SK-N-SH (cell line): Measurements from ENCODE around the gene GAN. TPM values are rescaled to one million over a fixed set of nuclear protein-coding genes. Genes with fewer than 3 reads are reported as not detected.

Experiments used
- CTCF ChIA-PET: fragments of 300-600, 350-600 bp; formaldehyde crosslinking; extraction: SDS; loops from one replicate; lab custom pipeline; 2021; lab: Yijun Ruan, JAX
- POLR2A ChIA-PET: fragments of 350-600 bp; sonication (Branson Sonifier 250); formaldehyde crosslinking; extraction: SDS; loops from one replicate; lab custom pipeline; 2020; ENCODE audit warnings: antibody characterized with exemption, inconsistent platforms; lab: Yijun Ruan, JAX
- DNase-seq: peaks from one replicate; pipeline ENCODE4 v3.0.0; 2012
- H2AFZ ChIP-seq: fragments of 200-600 bp; sonication (generic); 2 replicates; pipeline ENCODE4 v1.8.1; 2016; ENCODE audit warnings: antibody characterized with exemption, mild to moderate bottlenecking, low read depth
- H3F3A ChIP-seq: fragments of 200-600 bp; sonication (generic); replicated peaks from 2 replicates; pipeline ENCODE3; 2016; ENCODE audit warnings: antibody characterized with exemption, mild to moderate bottlenecking; ENCODE audit not compliant: insufficient read depth
- H3K27ac ChIP-seq, 2 experiments: fragments of 200-500 bp in 1 of 2; fragments of 200-600 bp in 1 of 2; sonication (Bioruptor generic) in 1 of 2; sonication (generic), shearing (Covaris generic) in 1 of 2; 2 replicates each; pipeline versions ENCODE4 v1.5.1 to v1.6.1; 2014 to 2016; ENCODE audit warnings: low read depth in 2 of 2, inconsistent platforms in 1 of 2, low read length in 1 of 2, mild to moderate bottlenecking in 1 of 2, mixed read lengths in 1 of 2
- H3K27me3 ChIP-seq: fragments of 200-600 bp; sonication (generic), shearing (Covaris generic); 2 replicates; pipeline ENCODE4 v1.6.1; 2016; ENCODE audit warnings: mixed run types; ENCODE audit not compliant: insufficient read depth
- H3K36me3 ChIP-seq, 2 experiments: fragments of 200-500 bp in 1 of 2; fragments of 200-600 bp in 1 of 2; sonication (Bioruptor generic) in 1 of 2; sonication (generic) in 1 of 2; replicated peaks in 1 of 2; 2 replicates each; pipeline versions ENCODE3 to v1.5.1; 2014 to 2016; ENCODE audit warnings: low read length in 1 of 2, mild to moderate bottlenecking in 1 of 2; ENCODE audit not compliant: insufficient read depth in 2 of 2, control insufficient read depth in 1 of 2
- H3K4me1 ChIP-seq, 2 experiments: fragments of 200-500 bp in 1 of 2; fragments of 200-600 bp in 1 of 2; sonication (Bioruptor generic) in 1 of 2; sonication (generic), shearing (Covaris generic) in 1 of 2; 2 replicates each; pipeline versions ENCODE4 v1.5.1 to v1.6.1; 2014 to 2016; ENCODE audit warnings: low read depth in 1 of 2, low read length in 1 of 2, mixed run types in 1 of 2; ENCODE audit not compliant: insufficient read depth in 2 of 2, control insufficient read depth in 1 of 2
- H3K4me2 ChIP-seq: fragments of 200-600 bp; sonication (generic), shearing (Covaris generic); 2 replicates; pipeline ENCODE4 v1.6.1; 2017; ENCODE audit warnings: mixed run types
- H3K4me3 ChIP-seq, 2 experiments: fragments of 200-500 bp in 1 of 2; fragments of 200-600 bp in 1 of 2; sonication (Bioruptor generic) in 1 of 2; sonication (generic), shearing (Covaris generic) in 1 of 2; 2 replicates each; pipeline versions ENCODE4 v1.5.1 to v1.8.1; 2014 to 2016; ENCODE audit warnings: low read depth in 2 of 2, inconsistent platforms in 1 of 2, low read length in 1 of 2, mild to moderate bottlenecking in 1 of 2, mixed read lengths in 1 of 2, moderate library complexity in 1 of 2
- H3K79me2 ChIP-seq: fragments of 200-600 bp; sonication (generic); 2 replicates; pipeline ENCODE4 v1.8.1; 2017; ENCODE audit warnings: mild to moderate bottlenecking; ENCODE audit not compliant: insufficient read depth
- H3K9ac ChIP-seq: fragments of 200-600 bp; sonication (generic); 2 replicates; pipeline ENCODE4 v1.6.1; 2017; ENCODE audit warnings: mixed run types
- H3K9me2 ChIP-seq: fragments of 200-600 bp; sonication (generic); 2 replicates; pipeline ENCODE4 v1.6.1; 2017; ENCODE audit warnings: mixed run types
- H3K9me3 ChIP-seq: fragments of 200-600 bp; sonication (generic); 2 replicates; pipeline ENCODE4 v1.6.1; 2017; ENCODE audit warnings: mixed run types, mild to moderate bottlenecking, moderate library complexity
- H4K20me1 ChIP-seq: fragments of 200-600 bp; sonication (generic); 2 replicates; pipeline ENCODE4 v1.6.1; 2017; ENCODE audit warnings: mild to moderate bottlenecking, mixed run types; ENCODE audit not compliant: insufficient read depth
- CHD2 ChIP-seq: fragments of 150-350 bp; IDR thresholded peaks from 2 replicates; pipeline ENCODE4 v1.6.1; 2018; ENCODE audit warnings: low read length; ENCODE audit not compliant: partially characterized antibody
- EP300 ChIP-seq, 2 experiments: IDR thresholded peaks; 2 replicates each; pipeline versions ENCODE4 v1.4.0 to v1.6.1; 2012; ENCODE audit warnings: borderline replicate concordance in 1 of 2, low read depth in 1 of 2, low read length in 1 of 2
- EZH2phosphoT487 ChIP-seq: fragments of 200-600 bp; sonication (generic); IDR thresholded peaks from 2 replicates; pipeline ENCODE4 v1.6.1; 2017; ENCODE audit warnings: low read depth, mixed run types, mild to moderate bottlenecking, antibody characterized with exemption, moderate library complexity, borderline replicate concordance
- FOSL2 ChIP-seq: IDR thresholded peaks from 2 replicates; pipeline ENCODE4 v1.4.0; 2012; ENCODE audit warnings: low read depth, mild to moderate bottlenecking, moderate library complexity, borderline replicate concordance
- FOXJ3 ChIP-seq: sonication (generic); formaldehyde crosslinking; IDR thresholded peaks from 2 replicates; pipeline ENCODE4 v1.5.1; 2020; ENCODE audit warnings: mild to moderate bottlenecking, missing genetic modification reagents
- FOXM1 ChIP-seq: IDR thresholded peaks from 2 replicates; pipeline ENCODE4 v1.4.0; 2012; ENCODE audit warnings: low read depth, mild to moderate bottlenecking
- GATA2 ChIP-seq: sonication (generic); formaldehyde crosslinking; IDR thresholded peaks from 2 replicates; pipeline ENCODE4 v1.5.0; 2020; ENCODE audit warnings: mild to moderate bottlenecking, missing genetic modification reagents
- JUND ChIP-seq: IDR thresholded peaks from 2 replicates; pipeline ENCODE4 v1.4.0; 2012
- MEF2A ChIP-seq: IDR thresholded peaks from 2 replicates; pipeline ENCODE4 v1.4.0; 2012; ENCODE audit warnings: low read depth, borderline replicate concordance
- MXI1 ChIP-seq: IDR thresholded peaks from 2 replicates; pipeline ENCODE4 v1.6.1; 2012; ENCODE audit warnings: mild to moderate bottlenecking, low read depth, low read length, improper control_type of control experiment
- NFIC ChIP-seq: IDR thresholded peaks from 2 replicates; pipeline ENCODE4 v1.4.0; 2012; ENCODE audit warnings: borderline replicate concordance
- NRF1 ChIP-seq: IDR thresholded peaks from 2 replicates; pipeline ENCODE4 v1.6.1; 2012; ENCODE audit warnings: low read depth, mild to moderate bottlenecking, low read length
- POLR2AphosphoS5 ChIP-seq: IDR thresholded peaks from 2 replicates; pipeline ENCODE4 v1.6.1; 2012; ENCODE audit warnings: low read depth, low read length
- RCOR1 ChIP-seq: fragments of 150-350 bp; IDR thresholded peaks from 2 replicates; pipeline ENCODE4 v1.6.1; 2017; ENCODE audit warnings: antibody characterized with exemption, low read length
- RFX5 ChIP-seq: IDR thresholded peaks from 2 replicates; pipeline ENCODE4 v1.6.1; 2012; ENCODE audit warnings: mild to moderate bottlenecking, improper control_type of control experiment, low read length
- RXRA ChIP-seq: IDR thresholded peaks from 2 replicates; pipeline ENCODE4 v1.4.0; 2012; ENCODE audit warnings: low read depth, mild to moderate bottlenecking, borderline replicate concordance
- SIN3A ChIP-seq: IDR thresholded peaks from 2 replicates; pipeline ENCODE4 v1.6.1; 2012; ENCODE audit warnings: low read depth, mild to moderate bottlenecking, low read length, moderate library complexity, borderline replicate concordance
- SMC3 ChIP-seq: IDR thresholded peaks from 2 replicates; pipeline ENCODE4 v1.6.1; 2012; ENCODE audit warnings: low read depth, low read length, improper control_type of control experiment
- TAF1 ChIP-seq: IDR thresholded peaks from 2 replicates; pipeline ENCODE4 v1.6.1; 2012; ENCODE audit warnings: low read depth, mild to moderate bottlenecking, low read length, moderate library complexity, borderline replicate concordance
- TCF12 ChIP-seq: IDR thresholded peaks from 2 replicates; pipeline ENCODE4 v1.4.0; 2012
- TEAD4 ChIP-seq: IDR thresholded peaks from 2 replicates; pipeline ENCODE4 v1.4.0; 2012; ENCODE audit warnings: mild to moderate bottlenecking, borderline replicate concordance; ENCODE audit not compliant: insufficient read depth
- YY1 ChIP-seq: IDR thresholded peaks from 2 replicates; pipeline ENCODE4 v1.4.0; 2012; ENCODE audit warnings: low read depth, mild to moderate bottlenecking
- WGBS: methylation state at CpG from one replicate; pipeline ENCODE4 v1.1.6; 2017; ENCODE audit warnings: low lambda C conversion rate; 5-methylcytosine and 5-hydroxymethylcytosine counted together
- polyA plus RNA-seq, 3 experiments: library from polyadenylated mRNA; depleted of rRNA; stranded (reverse); fragments of >200 nt; gene quantifications; 2 replicates each; pipeline ENCODE4 v1.2.3, GENCODE V29; 2012
- TF ChIP-seq, protein P1 (sequence below): fragments of 150-350 bp; IDR thresholded peaks from 2 replicates; pipeline ENCODE4 v1.6.1; 2016; ENCODE audit warnings: mild to moderate bottlenecking, low read depth, low read length
- TF ChIP-seq, protein P2 (sequence below): IDR thresholded peaks from 2 replicates; pipeline ENCODE4 v1.4.0; 2012; ENCODE audit warnings: low read depth

The GAN gene
- polyA plus RNA-seq, 1 of the 3 experiments (the other 2 are of a cell fraction), result 0.79 TPM

- TF ChIP-seq RXRA (no peak), TEAD4 (no peak), FOXM1 (no peak)
- TF ChIP-seq, all 33 proteins: peak for 0
Observed at GRCh38 chr16:81385031-81385756, 70.4 kb downstream of the GAN start (continued).

- DNase-seq, result no peak
- H3K27ac ChIP-seq, result no peak overlapping the region
- H2AFZ ChIP-seq, result no peak overlapping the region
- ChIA-PET CTCF (no interaction called here), POLR2A (no interaction called here)
- H3K36me3 ChIP-seq, result peaks cover 15 to 17% of the 10 kb centered on the region in 2 experiments
- no peak overlapping the region for H3K4me2 ChIP-seq
- no peak overlapping the region for H3K4me3 ChIP-seq
- H3K27me3 ChIP-seq, result no peaks in the 10 kb centered on the region
- no peak overlapping the region for H3K9ac ChIP-seq
- H3F3A ChIP-seq, result no peaks in the 10 kb centered on the region
- WGBS, result 96% methylated on average over 6 of the region's 14 CpGs
- no peaks in the 10 kb centered on the region for H3K79me2 ChIP-seq
- no peaks in the 10 kb centered on the region for H4K20me1 ChIP-seq
- H3K9me3 ChIP-seq, result no peaks in the 10 kb centered on the region
- TF ChIP-seq, protein P1, sequence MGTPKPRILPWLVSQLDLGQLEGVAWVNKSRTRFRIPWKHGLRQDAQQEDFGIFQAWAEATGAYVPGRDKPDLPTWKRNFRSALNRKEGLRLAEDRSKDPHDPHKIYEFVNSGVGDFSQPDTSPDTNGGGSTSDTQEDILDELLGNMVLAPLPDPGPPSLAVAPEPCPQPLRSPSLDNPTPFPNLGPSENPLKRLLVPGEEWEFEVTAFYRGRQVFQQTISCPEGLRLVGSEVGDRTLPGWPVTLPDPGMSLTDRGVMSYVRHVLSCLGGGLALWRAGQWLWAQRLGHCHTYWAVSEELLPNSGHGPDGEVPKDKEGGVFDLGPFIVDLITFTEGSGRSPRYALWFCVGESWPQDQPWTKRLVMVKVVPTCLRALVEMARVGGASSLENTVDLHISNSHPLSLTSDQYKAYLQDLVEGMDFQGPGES, result no peak
- TF ChIP-seq POLR2AphosphoS5 (no peak), TAF1 (no peak), RCOR1 (no peak), MEF2A (no peak), YY1 (no peak), NRF1 (no peak), FOXM1 (no peak), JUND (no peak)
- TF ChIP-seq, protein P2, sequence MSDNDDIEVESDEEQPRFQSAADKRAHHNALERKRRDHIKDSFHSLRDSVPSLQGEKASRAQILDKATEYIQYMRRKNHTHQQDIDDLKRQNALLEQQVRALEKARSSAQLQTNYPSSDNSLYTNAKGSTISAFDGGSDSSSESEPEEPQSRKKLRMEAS, result no peak
- no peaks in the 10 kb centered on the region for H3K9me2 ChIP-seq
- no peaks in the 10 kb centered on the region for H3K4me1 ChIP-seq
Observed at GRCh38 chr16:81388357-81388756, 73.6 kb downstream of the GAN start.

DNA sequence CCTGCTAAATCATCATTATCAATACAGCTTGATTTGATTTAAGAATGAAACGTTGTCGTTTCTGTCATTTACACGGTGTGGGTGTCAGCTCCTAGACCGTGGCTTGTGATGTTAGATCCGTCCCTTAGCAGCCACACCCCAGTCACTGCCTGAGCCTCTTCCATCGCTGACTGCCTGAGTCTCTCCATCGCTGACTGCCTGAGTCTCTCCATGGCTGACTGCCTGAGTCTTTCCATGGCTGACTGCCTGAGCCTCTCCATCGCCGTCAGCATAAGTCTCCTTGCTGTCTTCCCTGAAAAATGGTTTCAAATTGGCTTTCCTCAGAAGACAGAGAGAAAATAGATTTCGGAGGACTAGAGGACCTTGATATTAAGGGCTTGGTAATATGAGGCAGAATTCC, 76.1 kb downstream of the GAN start:
- no peak for DNase-seq
- Histone ChIP-seq H3K9me3 (no peaks in the 10 kb centered on the region), H4K20me1 (no peaks in the 10 kb centered on the region), H3K27me3 (no peaks in the 10 kb centered on the region), H3K9me2 (no peaks in the 10 kb centered on the region), H3K79me2 (no peaks in the 10 kb centered on the region), H3K4me2 (no peak overlapping the region), H3K9ac (no peak overlapping the region), H3K4me3 (no peak overlapping the region), H2AFZ (no peak overlapping the region), H3K36me3 (peaks cover 9 to 14% of the 10 kb centered on the region in 2 experiments), H3F3A (no peaks in the 10 kb centered on the region), H3K27ac (no peak overlapping the region), H3K4me1 (peaks cover 0 to 3% of the 10 kb centered on the region in 2 experiments; a peak in 1 of 4 replicates)
- POLR2A ChIA-PET, result no interaction called here
- no peak for TF ChIP-seq EP300 (IDR thresholded peaks at IDR 0.05; ENCODE audit: borderline replicate concordance in 1 of 2, low read depth in 1 of 2, low read length in 1 of 2)
- no peak for TF ChIP-seq SIN3A
- TF ChIP-seq GATA2 (CRISPR knock-in tag), result no peak
- TF ChIP-seq FOXJ3, result no peak
- no peak for TF ChIP-seq TCF12
- TF ChIP-seq RFX5, result no peak
- TF ChIP-seq FOSL2, result no peak
- no peak for TF ChIP-seq NFIC
- TF ChIP-seq SMC3, result no peak
- TF ChIP-seq MXI1, result no peak
- no peak for TF ChIP-seq EZH2phosphoT487
- TF ChIP-seq CHD2, result no peak
- WGBS, result 91% methylated on average over 10 of the region's 10 CpGs
- CTCF ChIA-PET, result no interaction called here
